A549 (cell line): ENCODE data around the gene MRPS16. TPM values are rescaled to one million over a fixed set of nuclear protein-coding genes. Genes with fewer than 3 reads are reported as not detected.
A peak's percentile ranks its signal among the peaks of the same experiment; 100 is the strongest.

Experiments
- ATAC-seq, 2 experiments: fragments of 200-7000 bp in 1 of 2; fragments of >200 bp in 1 of 2; cut with Nextera tagmentation in 1 of 2; cut with Tn5 transposase in 1 of 2; 3 replicates each; pipeline versions ENCODE4 v1.8.0 to v1.9.1; 2018 to 2020; ENCODE audit warnings: mild to moderate bottlenecking in 1 of 2, moderate library complexity in 1 of 2
- CTCF ChIA-PET: fragments of 300-600 bp; sonication (Branson Sonifier 250); formaldehyde crosslinking; extraction: SDS; loops from one replicate; lab custom pipeline; 2021; ENCODE audit warnings: antibody characterized with exemption, inconsistent platforms; lab: Yijun Ruan, JAX
- POLR2A ChIA-PET: fragments of 350-600 bp; formaldehyde crosslinking; extraction: SDS; loops from one replicate; lab custom pipeline; 2021; ENCODE audit warnings: antibody characterized with exemption, inconsistent platforms; lab: Yijun Ruan, JAX
- DNase-seq, 2 experiments: peaks; one replicate each; pipeline versions ENCODE4 v3.0.0 to v3.0.0-alpha.2; 2011 to 2016; ENCODE audit warnings: low read depth in 1 of 2, low spot score in 1 of 2
- FAIRE-seq: peaks from 2 replicates; lab custom pipeline; 2011; peaks lifted over from hg19 to GRCh38; lab: Jason Lieb, UNC
- H3K27ac ChIP-seq, 2 experiments: fragments of >200 bp; sonication (Bioruptor Twin); formaldehyde crosslinking; 3 replicates each; pipeline ENCODE4 v1.5.1; 2016 to 2017
- H3K4me1 ChIP-seq: fragments of >200 bp; sonication (Bioruptor Twin); formaldehyde crosslinking; 3 replicates; pipeline ENCODE4 v1.6.1; 2016
- H3K4me2 ChIP-seq: fragments of >200 bp; sonication (Bioruptor Twin); formaldehyde crosslinking; 3 replicates; pipeline ENCODE4 v1.6.1; 2016
- H3K4me3 ChIP-seq: fragments of >200 bp; sonication (Bioruptor Twin); formaldehyde crosslinking; 3 replicates; pipeline ENCODE4 v1.5.1; 2016
- H3K9me3 ChIP-seq: fragments of >200 bp; sonication (Bioruptor Twin); formaldehyde crosslinking; 3 replicates; pipeline ENCODE4 v1.6.1; 2016
- BHLHE40 ChIP-seq: IDR thresholded peaks from 2 replicates; pipeline ENCODE4 v1.6.1; 2012; ENCODE audit warnings: low read depth, low read length, inconsistent platforms
- CBX8 ChIP-seq: fragments of 200-600 bp; sonication (generic); IDR thresholded peaks from 2 replicates; pipeline ENCODE4 v1.6.1; 2016
- CEBPB ChIP-seq, 2 experiments: fragments of >200 bp in 1 of 2; sonication (Bioruptor Twin) in 1 of 2; formaldehyde crosslinking in 1 of 2; IDR thresholded peaks; 2 replicates each; pipeline ENCODE4 v1.6.1; 2012 to 2016
- EHF ChIP-seq: fragments of 250-450 bp; sonication (Bioruptor Pico); IDR thresholded peaks from 2 replicates; pipeline ENCODE4 v1.5.0; 2020; ENCODE audit warnings: mild to moderate bottlenecking
- ELK1 ChIP-seq: fragments of 150-350 bp; IDR thresholded peaks from 2 replicates; pipeline ENCODE4 v1.6.1; 2014; ENCODE audit warnings: low read depth, mild to moderate bottlenecking, low read length
- FOSL2 ChIP-seq, 2 experiments: fragments of 450-650 bp in 1 of 2; fragments of >200 bp in 1 of 2; sonication (Bioruptor Twin) in 1 of 2; formaldehyde crosslinking; IDR thresholded peaks; 2 replicates each; pipeline versions ENCODE4 v1.5.0 to v1.6.1; 2016 to 2020; ENCODE audit warnings: mild to moderate bottlenecking in 1 of 2, moderate library complexity in 1 of 2
- GATA3 ChIP-seq: IDR thresholded peaks from 2 replicates; pipeline ENCODE4 v1.6.1; 2012; ENCODE audit warnings: borderline replicate concordance
- HEYL ChIP-seq: fragments of 250-450 bp; sonication (Bioruptor Pico); IDR thresholded peaks from 2 replicates; pipeline ENCODE4 v1.8.0; 2021; ENCODE audit warnings: mild to moderate bottlenecking, moderate library complexity
- HOXB13 ChIP-seq: fragments of 250-450 bp; sonication (Bioruptor Pico); IDR thresholded peaks from 2 replicates; pipeline ENCODE4 v1.5.0; 2020; ENCODE audit warnings: low read depth, mild to moderate bottlenecking, moderate library complexity
- KDM1A ChIP-seq: fragments of 200-600 bp; sonication (generic); IDR thresholded peaks from 2 replicates; pipeline ENCODE4 v1.6.1; 2016; ENCODE audit warnings: low read depth, mild to moderate bottlenecking
- NPAS2 ChIP-seq: fragments of 250-450 bp; sonication (Bioruptor Pico); IDR thresholded peaks from 2 replicates; pipeline ENCODE4 v1.8.0; 2022; ENCODE audit warnings: mild to moderate bottlenecking, moderate library complexity, borderline replicate concordance
- RAD21 ChIP-seq, 2 experiments: fragments of >200 bp in 1 of 2; sonication (Bioruptor Twin) in 1 of 2; formaldehyde crosslinking in 1 of 2; IDR thresholded peaks in 1 of 2; conservative IDR thresholded peaks in 1 of 2; 2 replicates in 1 of 2; 3 replicates in 1 of 2; pipeline ENCODE4 v1.6.1; 2012 to 2018; ENCODE audit warnings: inconsistent platforms in 1 of 2
- RARB ChIP-seq: fragments of 250-450 bp; sonication (Bioruptor Pico); IDR thresholded peaks from 2 replicates; pipeline ENCODE4 v1.8.0; 2021; ENCODE audit warnings: mild to moderate bottlenecking, moderate library complexity
- RFX5 ChIP-seq: fragments of 450-650 bp; IDR thresholded peaks from 2 replicates; pipeline ENCODE4 v1.7.1; 2014; ENCODE audit warnings: antibody characterized with exemption, mild to moderate bottlenecking, moderate library complexity
- RNF2 ChIP-seq: fragments of 200-600 bp; sonication (generic); IDR thresholded peaks from 2 replicates; pipeline ENCODE4 v1.6.1; 2016; ENCODE audit warnings: low read depth, mild to moderate bottlenecking, antibody characterized with exemption, moderate library complexity, borderline replicate concordance
- SMC3 ChIP-seq: fragments of >200 bp; sonication (Bioruptor Twin); formaldehyde crosslinking; IDR thresholded peaks from 3 replicates; pipeline ENCODE4 v1.6.1; 2018; ENCODE audit warnings: inconsistent platforms
- SREBF2 ChIP-seq: fragments of 450-650 bp; IDR thresholded peaks from 2 replicates; pipeline ENCODE4 v1.6.1; 2014; ENCODE audit warnings: mild to moderate bottlenecking, moderate library complexity
- ZFP36 ChIP-seq: fragments of 450-650 bp; IDR thresholded peaks from 2 replicates; pipeline ENCODE4 v1.6.1; 2014; ENCODE audit warnings: borderline replicate concordance; ENCODE audit not compliant: partially characterized antibody
- ZSCAN20 ChIP-seq: fragments of 250-450 bp; sonication (Bioruptor Pico); IDR thresholded peaks from 2 replicates; pipeline ENCODE4 v1.8.0; 2022; ENCODE audit warnings: mild to moderate bottlenecking, moderate library complexity
- WGBS: methylation state at CpG from one replicate; pipeline ENCODE4 v1.1.6; 2017; ENCODE audit errors: missing lambda C conversion rate; 5-methylcytosine and 5-hydroxymethylcytosine counted together
- polyA plus RNA-seq, 4 experiments: library from polyadenylated mRNA; depleted of rRNA in 3 of 4; stranded (reverse); fragments of >200 nt; fragmentation: RNase III in 1 of 4; extraction: RNeasy Plus Mini Kit Qiagen cat#74134 plus additional on column Dnase treatment in 1 of 4; gene quantifications; 2 replicates in 3 of 4; 3 replicates in 1 of 4; pipeline ENCODE4 v1.2.3, GENCODE V29; 2011 to 2017
- TF ChIP-seq, protein P1 (sequence below): IDR thresholded peaks from 2 replicates; pipeline ENCODE4 v1.6.1; 2012
- TF ChIP-seq, protein P2 (sequence below): fragments of >200 bp; sonication (Bioruptor Twin); formaldehyde crosslinking; IDR thresholded peaks from 2 replicates; pipeline ENCODE4 v1.6.1; 2016

Gene MRPS16
- polyA plus RNA-seq, 2 of the 4 experiments (the other 2 are of a cell fraction): 132 to 160 TPM

- peaks cover 8% of the 10 kb centered on the region; the same call in 1 of the 3 replicates for H3K9me3 ChIP-seq
- FAIRE-seq (no peak), DNase-seq (peak in 1 of 2 experiments; percentile 9), ATAC-seq (no peak)
- H3K4me2 ChIP-seq: peak overlapping the region; percentile 10; the same call in 1 of the 3 replicates
- ChIA-PET POLR2A (no interaction called here), CTCF (interaction anchor here (1.0 to 1.7 kb wide), 3 partner anchors 9 to 39 kb away, joined by 3 to 6 read pairs (median 3); partner anchors contain the start of gene FAM149B1)
- 83% methylated on average over 2 of the region's 2 CpGs for WGBS
- no peak overlapping the region for H3K4me3 ChIP-seq
- TF ChIP-seq CBX8: no peak
- TF ChIP-seq BHLHE40: no peak
- TF ChIP-seq KDM1A: no peak
- no peak for TF ChIP-seq GATA3
- no peak overlapping the region for H3K27ac ChIP-seq
- peaks cover 7% of the 10 kb centered on the region; the same call in 2 of the 3 replicates for H3K4me1 ChIP-seq
These were observed 44.6 kb downstream of the MRPS16 start for GRCh38 chr10:73207883-73208282.

DNA sequence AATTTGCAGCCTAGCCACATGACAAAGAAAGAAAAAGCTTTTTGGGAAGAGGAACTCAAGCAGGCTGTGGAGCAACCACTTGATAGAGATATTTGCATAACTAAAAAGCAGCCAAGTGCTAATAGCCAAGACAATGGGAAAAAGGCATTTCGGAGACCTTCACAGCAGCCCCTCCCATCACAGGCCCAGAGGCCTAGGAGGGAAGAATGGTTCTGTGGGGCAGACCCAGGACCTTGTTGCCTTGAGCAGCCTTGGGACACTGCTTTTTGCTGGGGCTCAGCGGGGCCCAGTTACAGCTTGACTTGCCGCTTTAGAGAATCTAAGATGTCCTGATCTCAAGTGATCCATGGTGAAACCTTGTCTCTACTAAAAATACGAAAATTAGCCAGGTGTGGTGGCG is 46.1 kb downstream of the MRPS16 start:
- ChIA-PET POLR2A (no interaction called here), CTCF (interaction anchor here (1.4 to 1.8 kb wide), 3 partner anchors 11 to 38 kb away, joined by 3 to 7 read pairs (median 6); partner anchors contain the start of gene FAM149B1)
- TF ChIP-seq ELK1: no peak
- peak; percentile 42 for TF ChIP-seq ZFP36
- Histone ChIP-seq H3K4me3 (no peak overlapping the region), H3K27ac (no peak overlapping the region), H3K9me3 (peaks cover 8% of the 10 kb centered on the region; the same call in 1 of the 3 replicates), H3K4me1 (peaks cover 7% of the 10 kb centered on the region; the same call in 2 of the 3 replicates), H3K4me2 (no peak overlapping the region)
- ATAC-seq: no peak
- DNase-seq: no peak
- FAIRE-seq: no peak
- WGBS: 93% methylated on average over 5 of the region's 5 CpGs

DNA sequence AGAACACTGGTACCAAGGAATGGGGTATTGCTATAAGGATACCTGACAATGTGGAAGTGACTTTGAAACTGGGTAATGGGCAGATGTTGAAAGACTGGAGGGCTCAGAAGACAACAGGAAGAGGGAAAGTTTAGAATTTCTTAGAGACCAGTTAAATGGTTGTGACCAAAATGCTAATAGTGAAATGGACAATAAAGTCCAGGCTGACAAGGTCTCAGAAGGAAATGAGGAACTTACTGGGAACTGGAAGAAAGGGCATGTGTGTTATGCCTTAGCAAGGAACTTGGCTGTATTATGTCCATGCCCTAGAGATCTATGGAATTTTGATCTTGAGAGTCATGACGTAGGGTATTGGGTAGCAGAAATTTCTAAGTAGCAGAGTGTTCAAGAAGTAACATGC is 46.6 kb downstream of the MRPS16 start:
- DNase-seq (no peak), FAIRE-seq (no peak), ATAC-seq (no peak)
- 98% methylated on average over 1 of the region's 1 CpG for WGBS
- TF ChIP-seq RNF2: no peak
- no peak for TF ChIP-seq BHLHE40
- TF ChIP-seq, protein P1, sequence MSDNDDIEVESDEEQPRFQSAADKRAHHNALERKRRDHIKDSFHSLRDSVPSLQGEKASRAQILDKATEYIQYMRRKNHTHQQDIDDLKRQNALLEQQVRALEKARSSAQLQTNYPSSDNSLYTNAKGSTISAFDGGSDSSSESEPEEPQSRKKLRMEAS: no peak
- TF ChIP-seq RAD21 (conservative IDR thresholded peaks at IDR 0.05 in 1 of 2, IDR thresholded peaks at IDR 0.05 in 1 of 2): no peak
- no peak for TF ChIP-seq HEYL (CRISPR knock-in tag)
- TF ChIP-seq RFX5: no peak
- TF ChIP-seq HOXB13 (CRISPR knock-in tag): no peak
- no peak for TF ChIP-seq ZSCAN20
- no peak for TF ChIP-seq CEBPB (IDR thresholded peaks at IDR 0.05)
- no peak for TF ChIP-seq RARB (CRISPR knock-in tag)
- TF ChIP-seq SREBF2: no peak
- TF ChIP-seq ZFP36: no peak
- Histone ChIP-seq H3K4me3 (no peak overlapping the region), H3K4me1 (peaks cover 7% of the 10 kb centered on the region; the same call in 2 of the 3 replicates), H3K9me3 (peaks cover 8% of the 10 kb centered on the region; the same call in 1 of the 3 replicates), H3K4me2 (no peak overlapping the region), H3K27ac (no peak overlapping the region)
- ChIA-PET CTCF (interaction anchor here (1.4 to 1.8 kb wide), 2 partner anchors 11 to 13 kb away, joined by 3 to 7 read pairs; no protein-coding TSS in a partner anchor), POLR2A (no interaction called here)

GRCh38 chr10:73205081-73205480 is 47.4 kb downstream of the MRPS16 start:
- ChIA-PET POLR2A (no interaction called here), CTCF (interaction anchor here (0.5 to 0.6 kb wide), 2 partner anchors 12 to 951 kb away, joined by 3 read pairs; no protein-coding TSS in a partner anchor)
- H3K4me2 ChIP-seq: no peak overlapping the region
- no peak overlapping the region for H3K27ac ChIP-seq
- peaks cover 8% of the 10 kb centered on the region; the same call in 1 of the 3 replicates for H3K9me3 ChIP-seq
- TF ChIP-seq RNF2 (no peak), FOSL2 (IDR thresholded peaks at IDR 0.05) (no peak), FOSL2 (CRISPR knock-in tag; IDR thresholded peaks at IDR 0.05) (no peak), NPAS2 (CRISPR knock-in tag) (no peak), GATA3 (no peak), SMC3 (no peak), EHF (CRISPR knock-in tag) (no peak), CBX8 (no peak)
- TF ChIP-seq, protein P2, sequence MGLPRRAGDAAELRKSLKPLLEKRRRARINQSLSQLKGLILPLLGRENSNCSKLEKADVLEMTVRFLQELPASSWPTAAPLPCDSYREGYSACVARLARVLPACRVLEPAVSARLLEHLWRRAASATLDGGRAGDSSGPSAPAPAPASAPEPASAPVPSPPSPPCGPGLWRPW: no peak
- no peak overlapping the region for H3K4me3 ChIP-seq
- no peak for FAIRE-seq
- no peak for DNase-seq
- 83% methylated on average over 3 of the region's 3 CpGs for WGBS
- no peak for ATAC-seq
- H3K4me1 ChIP-seq: peaks cover 7% of the 10 kb centered on the region; the same call in 2 of the 3 replicates
